Esophagus mucosa (tissue), 1 donor: ENCODE measurements around the gene OTC. TPM values are rescaled to one million over a fixed set of nuclear protein-coding genes. Genes with fewer than 3 reads are reported as not detected.

Source experiments
- ATAC-seq: fragments of 200-7000 bp; cut with Tn5 transposase; one replicate; pipeline ENCODE4 v1.9.1; 2020
- total RNA-seq: library from RNA; stranded (reverse); gene quantifications from one replicate; pipeline ENCODE4 v1.2.4, GENCODE V29; 2023
- donor health status: DM: yes; HTN: yes; CAD: no.

Gene OTC
- total RNA-seq, 1 donor from 2014 or later: not detected

GRCh38 chrX:38468563-38469157 is 116.3 kb downstream of the OTC start:
- ATAC-seq: no peak

Other genes with a start within 250 kb of the OTC start
- 6.8 TPM for gene SRPX, start 131.7 kb upstream of the OTC start, total RNA-seq
- gene RPGR, start 25.1 kb upstream of the OTC start, total RNA-seq: 7.1 TPM
- 11.3 TPM for gene TSPAN7, start 208.9 kb downstream of the OTC start, total RNA-seq